ENCODE results near the gene EFEMP2.
"Not testable (repeated sequence)": the region's sequence is repeated elsewhere in the genome, so short reads cannot be mapped to it uniquely, and the experiment has no call there.

DNA sequence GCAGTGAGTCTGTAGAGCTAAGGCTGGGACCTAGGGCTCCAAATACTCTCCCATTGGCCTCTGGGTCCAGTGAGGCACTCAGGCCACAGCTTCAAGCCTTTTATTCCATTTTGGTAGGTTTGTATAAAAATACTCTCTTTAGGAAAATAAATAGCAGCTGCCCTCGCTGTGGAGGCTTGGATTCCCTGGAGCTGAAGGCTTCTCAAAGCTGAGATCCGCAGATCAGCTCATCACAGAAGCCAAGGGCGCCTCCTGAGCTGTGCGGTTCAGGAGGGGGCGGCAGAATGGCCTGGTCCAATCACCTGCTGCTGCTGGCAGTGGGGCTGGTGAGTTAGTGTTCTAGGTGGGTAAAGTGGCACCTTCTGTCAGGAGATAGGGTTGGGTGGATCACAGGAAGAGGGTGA, 19.5 kb upstream of the EFEMP2 start:
- TF ChIP-seq, protein P1, sequence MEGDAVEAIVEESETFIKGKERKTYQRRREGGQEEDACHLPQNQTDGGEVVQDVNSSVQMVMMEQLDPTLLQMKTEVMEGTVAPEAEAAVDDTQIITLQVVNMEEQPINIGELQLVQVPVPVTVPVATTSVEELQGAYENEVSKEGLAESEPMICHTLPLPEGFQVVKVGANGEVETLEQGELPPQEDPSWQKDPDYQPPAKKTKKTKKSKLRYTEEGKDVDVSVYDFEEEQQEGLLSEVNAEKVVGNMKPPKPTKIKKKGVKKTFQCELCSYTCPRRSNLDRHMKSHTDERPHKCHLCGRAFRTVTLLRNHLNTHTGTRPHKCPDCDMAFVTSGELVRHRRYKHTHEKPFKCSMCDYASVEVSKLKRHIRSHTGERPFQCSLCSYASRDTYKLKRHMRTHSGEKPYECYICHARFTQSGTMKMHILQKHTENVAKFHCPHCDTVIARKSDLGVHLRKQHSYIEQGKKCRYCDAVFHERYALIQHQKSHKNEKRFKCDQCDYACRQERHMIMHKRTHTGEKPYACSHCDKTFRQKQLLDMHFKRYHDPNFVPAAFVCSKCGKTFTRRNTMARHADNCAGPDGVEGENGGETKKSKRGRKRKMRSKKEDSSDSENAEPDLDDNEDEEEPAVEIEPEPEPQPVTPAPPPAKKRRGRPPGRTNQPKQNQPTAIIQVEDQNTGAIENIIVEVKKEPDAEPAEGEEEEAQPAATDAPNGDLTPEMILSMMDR (IDR thresholded peaks at IDR 0.05): not testable (repeated sequence)
- not testable (repeated sequence) for TF ChIP-seq POLR2A (IDR thresholded peaks at IDR 0.05)

Measured in esophagus squamous epithelium (tissue), 4 donors.